Spleen (tissue), 11 donors: ENCODE data around the gene OBSL1. TPM values are rescaled to one million over a fixed set of nuclear protein-coding genes. Genes with fewer than 3 reads are reported as not detected.

ENCODE experiments used
- DNase-seq: peaks from one replicate; pipeline ENCODE4 v3.0.0-alpha.2; 2020
- H3K27ac ChIP-seq, 8 donors: fragments of 200-600 bp; sonication (generic) in 7 of 8; 1 replicate in 4 of 8; 2 replicates in 4 of 8; pipeline versions ENCODE4 v1.5.0 to v1.8.0; 2016 to 2021; ENCODE audit warnings: inconsistent platforms in 4 of 8, mild to moderate bottlenecking in 4 of 8, moderate library complexity in 1 of 8
- H3K27me3 ChIP-seq, 7 donors: fragments of 200-600 bp; sonication (generic) in 6 of 7; replicated peaks in 1 of 7; 1 replicate in 4 of 7; 2 replicates in 3 of 7; pipeline versions ENCODE4 v1.5.0 to v1.8.0; 2016 to 2021; ENCODE audit warnings: inconsistent platforms in 3 of 7, mild to moderate bottlenecking in 1 of 7
- H3K36me3 ChIP-seq, 6 donors: fragments of 200-600 bp; sonication (generic) in 5 of 6; 1 replicate in 4 of 6; 2 replicates in 2 of 6; pipeline versions ENCODE4 v1.5.0 to v1.8.0; 2016 to 2021; ENCODE audit warnings: inconsistent platforms in 2 of 6
- H3K4me1 ChIP-seq, 6 donors: fragments of 200-600 bp; sonication (generic) in 5 of 6; 1 replicate in 3 of 6; 2 replicates in 3 of 6; pipeline versions ENCODE4 v1.5.0 to v1.8.0; 2016 to 2021; ENCODE audit warnings: inconsistent platforms in 3 of 6
- H3K4me3 ChIP-seq, 8 donors: fragments of 200-600 bp; sonication (generic) in 7 of 8; 1 replicate in 4 of 8; 2 replicates in 4 of 8; pipeline versions ENCODE4 v1.5.0 to v1.8.0; 2016 to 2021; ENCODE audit warnings: inconsistent platforms in 4 of 8, mild to moderate bottlenecking in 4 of 8, moderate library complexity in 2 of 8
- H3K9me3 ChIP-seq, 8 donors: fragments of 200-600 bp; sonication (generic) in 7 of 8; 1 replicate in 4 of 8; 2 replicates in 4 of 8; pipeline versions ENCODE4 v1.5.0 to v1.8.0; 2016 to 2021; ENCODE audit warnings: inconsistent platforms in 4 of 8
- POLR2A ChIP-seq, 3 donors: fragments of 450-650 bp; IDR thresholded peaks; one replicate each; pipeline ENCODE4 v1.5.1; 2017; ENCODE audit warnings: antibody characterized with exemption in 3 of 3, mild to moderate bottlenecking in 1 of 3
- POLR2AphosphoS5 ChIP-seq, 3 donors: sonication (generic); formaldehyde crosslinking; IDR thresholded peaks; one replicate each; pipeline ENCODE4 v1.5.1; 2017; ENCODE audit warnings: antibody characterized with exemption in 3 of 3
- WGBS, 5 donors: extraction: QIAGEN DNeasy Blood & Tissue Kit in 3 of 5; methylation state at CpG; one replicate each; pipeline versions ENCODE4 v1.1.5 to v1.1.7; 2013 to 2018; 5-methylcytosine and 5-hydroxymethylcytosine counted together
- intact Hi-C: fragments of 100-400 bp; cut with DNase I; formaldehyde crosslinking; loops from one replicate; pipeline ENCODE4 v1.15.0; 2023; ENCODE audit warnings: low total_unique reads
- polyA plus RNA-seq, 3 donors: library from polyadenylated mRNA; stranded (reverse); fragments of 200-250 nt; gene quantifications; one replicate each; pipeline ENCODE4 v1.2.1, GENCODE V29; 2013
- total RNA-seq, 7 donors: library from RNA; depleted of rRNA in 3 of 7; stranded (reverse); fragments of >200 nt in 3 of 7; fragmentation: NEBNext Ultra II Directional in 4 of 7; extraction: Animal tissue kit (Norgen Biotek cat#: 25700) in 4 of 7; gene quantifications; one replicate each; pipeline versions ENCODE4 v1.1.0 to v1.2.1, GENCODE V29; 2016 to 2021
- TF ChIP-seq, protein P1 (sequence below), 11 experiments: fragments of 200-600 bp in 7 of 11; fragments of 450-650 bp in 4 of 11; sonication (generic) in 4 of 11; IDR thresholded peaks in 8 of 11; conservative IDR thresholded peaks in 3 of 11; 1 replicate in 7 of 11; 2 replicates in 4 of 11; pipeline versions ENCODE4 v1.4.0 to v1.8.0; 2016 to 2021; ENCODE audit warnings: antibody characterized with exemption in 11 of 11, inconsistent platforms in 4 of 11, mild to moderate bottlenecking in 1 of 11
- donor health status: healthy with polysubstance abuse.
- donor health status: DM: no; HTN: no; CAD: no; lungs with moderate emphysema.
- donor health status: DM: no; HTN: no; CAD: no.
- donor health status: Bipolar disorder and iron deficiency.
- donor health status: healthy.
- donor health status: DM: no; HTN: no; CAD: no.
- donor health status: DM: yes; HTN: yes; CAD: no.

OBSL1 gene
- total and polyA plus RNA-seq, 10 donors, result 15.9 to 51.6 (median 31.0) TPM

DNA sequence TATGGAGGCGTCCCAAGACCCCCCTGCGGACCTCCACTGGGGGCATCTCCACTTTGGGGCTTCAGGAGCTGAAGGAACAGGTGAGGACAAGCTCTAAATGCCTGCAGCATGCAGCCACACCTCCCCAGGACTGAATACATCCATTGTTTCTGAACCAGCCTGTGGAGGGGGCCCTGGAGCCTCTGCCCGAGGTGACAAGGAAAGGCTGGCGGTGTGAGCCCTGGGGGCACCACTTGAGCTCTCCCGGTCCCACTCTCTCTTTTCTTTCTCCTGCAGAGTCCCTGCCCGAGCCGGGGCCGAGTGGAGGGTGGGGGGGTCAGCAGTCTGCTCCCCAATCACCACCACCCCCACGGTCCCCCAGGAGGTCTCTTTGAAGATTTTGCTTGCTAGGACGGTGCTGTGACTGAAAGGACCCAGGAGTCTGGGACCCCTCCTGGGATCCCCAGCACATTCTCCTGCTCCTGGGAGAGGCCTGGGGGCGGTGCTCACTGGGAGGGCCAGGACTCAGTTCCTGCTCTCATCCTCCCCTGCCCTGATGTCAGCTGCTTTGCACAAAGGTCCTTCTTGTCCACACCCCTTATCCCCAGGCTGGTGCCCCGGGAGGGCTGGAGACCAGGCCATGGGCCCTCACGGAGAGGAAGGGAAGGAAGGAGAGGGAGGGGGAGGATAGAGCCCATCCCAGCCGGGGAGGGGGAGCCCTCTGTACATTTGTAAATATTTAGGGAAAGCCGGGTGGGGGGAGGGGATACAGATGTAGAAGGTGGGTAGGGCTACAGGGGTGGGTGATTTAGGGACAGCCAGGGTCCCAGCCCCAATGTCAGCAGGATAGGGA lies 33.5 kb downstream of the OBSL1 start:
- Histone ChIP-seq H3K9me3 (no peaks in the 10 kb centered on the region), H3K27ac (no peak overlapping the region), H3K4me3 (no peak overlapping the region), H3K36me3 (peaks cover 0 to 20% (median 6%) of the 10 kb centered on the region in 6 donors), H3K27me3 (peaks cover 0 to 81% (median 5%) of the 10 kb centered on the region in 7 donors), H3K4me1 (peaks cover 11 to 21% (median 17%) of the 10 kb centered on the region in 6 donors)
- TF ChIP-seq POLR2AphosphoS5 (IDR thresholded peaks at IDR 0.05) (no peak), POLR2A (IDR thresholded peaks at IDR 0.05) (no peak)
- TF ChIP-seq, protein P1, sequence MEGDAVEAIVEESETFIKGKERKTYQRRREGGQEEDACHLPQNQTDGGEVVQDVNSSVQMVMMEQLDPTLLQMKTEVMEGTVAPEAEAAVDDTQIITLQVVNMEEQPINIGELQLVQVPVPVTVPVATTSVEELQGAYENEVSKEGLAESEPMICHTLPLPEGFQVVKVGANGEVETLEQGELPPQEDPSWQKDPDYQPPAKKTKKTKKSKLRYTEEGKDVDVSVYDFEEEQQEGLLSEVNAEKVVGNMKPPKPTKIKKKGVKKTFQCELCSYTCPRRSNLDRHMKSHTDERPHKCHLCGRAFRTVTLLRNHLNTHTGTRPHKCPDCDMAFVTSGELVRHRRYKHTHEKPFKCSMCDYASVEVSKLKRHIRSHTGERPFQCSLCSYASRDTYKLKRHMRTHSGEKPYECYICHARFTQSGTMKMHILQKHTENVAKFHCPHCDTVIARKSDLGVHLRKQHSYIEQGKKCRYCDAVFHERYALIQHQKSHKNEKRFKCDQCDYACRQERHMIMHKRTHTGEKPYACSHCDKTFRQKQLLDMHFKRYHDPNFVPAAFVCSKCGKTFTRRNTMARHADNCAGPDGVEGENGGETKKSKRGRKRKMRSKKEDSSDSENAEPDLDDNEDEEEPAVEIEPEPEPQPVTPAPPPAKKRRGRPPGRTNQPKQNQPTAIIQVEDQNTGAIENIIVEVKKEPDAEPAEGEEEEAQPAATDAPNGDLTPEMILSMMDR (IDR thresholded peaks at IDR 0.05 in 8 of 11, conservative IDR thresholded peaks at IDR 0.05 in 3 of 11), result no peak
- WGBS, 5 donors, result 29 to 69% (median 65%) methylated on average over 6 to 14 of the region's 15 CpGs
- intact Hi-C loops, result loop anchor here (10.0 kb wide), 1 partner anchor 63 kb away; no protein-coding TSS in a partner anchor
- no peak for DNase-seq

GRCh38 chr2:219536967-219537366 lies 34.4 kb downstream of the OBSL1 start:
- no peak overlapping the region for H3K27ac ChIP-seq
- peaks cover 0 to 81% (median 10%) of the 10 kb centered on the region in 7 donors for H3K27me3 ChIP-seq
- TF ChIP-seq POLR2A (IDR thresholded peaks at IDR 0.05) (no peak), POLR2AphosphoS5 (IDR thresholded peaks at IDR 0.05) (no peak)
- TF ChIP-seq, protein P1 (IDR thresholded peaks at IDR 0.05 in 8 of 11, conservative IDR thresholded peaks at IDR 0.05 in 3 of 11), result no peak
- intact Hi-C loops, result loop anchor here (10.0 kb wide), 1 partner anchor 62 kb away; no protein-coding TSS in a partner anchor
- no peak overlapping the region for H3K4me3 ChIP-seq
- 56 to 69% (median 66%) methylated on average over 3 to 9 of the region's 9 CpGs for WGBS, 5 donors
- peaks cover 0 to 20% (median 6%) of the 10 kb centered on the region in 6 donors for H3K36me3 ChIP-seq
- no peaks in the 10 kb centered on the region for H3K9me3 ChIP-seq
- peaks cover 5 to 12% (median 8%) of the 10 kb centered on the region in 6 donors for H3K4me1 ChIP-seq
- DNase-seq, result no peak

DNA sequence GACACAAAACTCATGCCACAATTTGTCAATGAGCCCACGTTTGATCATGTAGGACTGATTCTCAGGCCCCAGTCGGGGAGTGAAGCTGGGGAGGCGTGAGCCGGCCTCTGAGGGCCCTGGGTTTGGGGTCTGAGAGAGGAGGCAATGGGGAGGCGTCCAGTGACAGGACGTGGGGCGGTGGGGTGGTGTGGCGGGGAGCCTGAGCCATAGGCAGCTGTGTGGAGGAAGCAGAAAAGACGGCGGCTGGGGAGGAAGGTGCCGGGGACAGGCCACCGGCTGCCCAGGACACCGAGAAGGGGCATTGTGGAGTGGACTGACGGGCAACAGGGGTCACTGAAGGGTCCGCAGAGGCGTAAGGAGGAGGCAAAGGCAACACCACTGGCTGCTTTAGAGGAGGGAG lies 34.9 kb downstream of the OBSL1 start:
- 71 to 83% (median 77%) methylated on average over 16 of the region's 16 CpGs for WGBS, 5 donors
- Histone ChIP-seq H3K4me1 (peaks cover 2 to 6% (median 3%) of the 10 kb centered on the region in 6 donors), H3K4me3 (no peak overlapping the region), H3K36me3 (peaks cover 0 to 20% (median 6%) of the 10 kb centered on the region in 6 donors), H3K9me3 (no peaks in the 10 kb centered on the region), H3K27ac (no peak overlapping the region), H3K27me3 (peaks cover 0 to 81% (median 10%) of the 10 kb centered on the region in 7 donors)
- intact Hi-C loops, result loop anchor here (10.0 kb wide), 1 partner anchor 62 kb away; no protein-coding TSS in a partner anchor
- DNase-seq, result no peak
- TF ChIP-seq POLR2AphosphoS5 (IDR thresholded peaks at IDR 0.05) (no peak), POLR2A (IDR thresholded peaks at IDR 0.05) (no peak)
- TF ChIP-seq, protein P1 (IDR thresholded peaks at IDR 0.05 in 8 of 11, conservative IDR thresholded peaks at IDR 0.05 in 3 of 11), result no peak
